ENCODE results near the gene PBX4.

- TF ChIP-seq CTCF (IDR thresholded peaks at IDR 0.05): no peak
- no peak for TF ChIP-seq EZH2 (IDR thresholded peaks at IDR 0.05; ENCODE audit: borderline replicate concordance, insufficient read depth, low read depth, low read length, poor library complexity, severe bottlenecking)
Observed at GRCh38 chr19:19558636-19559035, 59.9 kb downstream of the PBX4 start.
